Renal pelvis (tissue), 3 donors: ENCODE measurements around the gene COPS2. TPM values are rescaled to one million over a fixed set of nuclear protein-coding genes. Genes with fewer than 3 reads are reported as not detected.

Experiments used
- polyA plus RNA-seq, 3 donors: library from polyadenylated mRNA; unstranded; fragments of 120-200 nt; gene quantifications; one replicate each; pipeline ENCODE4 v1.2.1, GENCODE V29; 2013; ENCODE audit not compliant: insufficient read length in 3 of 3

Gene COPS2
- polyA plus RNA-seq, 3 donors, result 85.3 to 96.1 (median 94.3) TPM

Other genes starting within 250 kb of the COPS2 start
- 1 to 10 TPM; 1.8 to 2.4 (median 2.3) TPM for gene SHC4, start 191.7 kb downstream of the COPS2 start, polyA plus RNA-seq
- gene SECISBP2L, start 109.2 kb downstream of the COPS2 start, polyA plus RNA-seq, result 10 to 100 TPM; 41.4 to 63.8 (median 62.3) TPM
- gene GALK2, start 14.6 kb upstream of the COPS2 start, polyA plus RNA-seq, result 10 to 100 TPM; 26.3 to 31.3 (median 26.8) TPM